ENCODE results near the gene PTH1R.
A peak's percentile ranks its signal among the peaks of the same experiment; 100 is the strongest.

PTH1R gene

DNA sequence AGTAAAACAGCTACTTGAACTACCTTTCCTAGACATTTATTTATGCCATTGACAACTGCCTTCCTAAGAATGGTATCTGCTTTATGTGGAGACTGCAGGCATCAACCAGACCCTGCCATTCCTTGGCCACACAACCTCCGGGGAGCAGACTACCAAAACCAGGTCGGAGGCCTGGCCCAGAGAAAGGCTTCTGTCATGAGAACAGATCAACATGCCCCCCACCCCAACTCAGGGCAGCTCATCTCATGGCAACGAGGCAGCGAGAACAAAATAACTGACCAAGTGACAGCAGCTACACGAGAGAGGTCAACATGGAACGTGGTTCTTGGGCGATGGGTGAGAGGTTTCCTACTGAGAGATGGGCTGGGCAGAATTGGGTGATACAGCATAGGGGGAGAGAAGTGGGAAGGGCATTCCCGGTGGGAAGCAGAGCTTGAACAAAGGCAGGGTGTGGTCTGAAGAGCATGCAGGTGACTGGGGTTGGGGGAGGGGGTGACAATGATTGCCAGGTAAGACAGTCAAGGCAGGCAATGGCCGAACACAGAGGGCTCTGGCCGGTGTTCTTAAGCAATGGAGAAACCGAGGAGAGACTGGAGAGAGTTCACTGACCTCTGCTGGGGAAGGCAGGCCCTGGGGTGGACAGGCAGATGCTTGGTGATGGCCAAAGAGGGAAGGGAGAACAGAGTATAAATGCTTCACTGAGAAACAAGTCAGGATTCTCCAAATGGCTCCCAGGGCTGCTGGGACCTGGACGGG is 65.1 kb downstream of the PTH1R start:
- peaks cover 58% of the 10 kb centered on the region for H3K4me1 Mint-ChIP-seq
- peak overlapping the region; percentile 1 for H3K4me3 Mint-ChIP-seq
- peaks cover 31% of the 10 kb centered on the region for H3K36me3 Mint-ChIP-seq
- ATAC-seq (ENCODE audit: low read depth) (no peak), DNase-seq (ENCODE audit: low spot score in 2 of 2) (no peak)
- H3K27me3 Mint-ChIP-seq: no peaks in the 10 kb centered on the region
- H3K27ac Mint-ChIP-seq: peak overlapping the region; percentile 78
- H3K9me3 Mint-ChIP-seq: no peaks in the 10 kb centered on the region

GRCh38 chr3:46943237-46944187 is 66.0 kb downstream of the PTH1R start:
- ATAC-seq (ENCODE audit: low read depth): no peak
- no peak for DNase-seq (ENCODE audit: low spot score in 2 of 2)
- Mint-ChIP-seq H3K36me3 (peaks cover 28% of the 10 kb centered on the region), H3K27me3 (no peaks in the 10 kb centered on the region), H3K4me3 (no peak overlapping the region), H3K9me3 (no peaks in the 10 kb centered on the region), H3K27ac (peak overlapping the region; percentile 78), H3K4me1 (peaks cover 59% of the 10 kb centered on the region)

- Mint-ChIP-seq H3K27ac (peak overlapping the region; percentile 55), H3K36me3 (peaks cover 25% of the 10 kb centered on the region), H3K27me3 (no peaks in the 10 kb centered on the region), H3K4me1 (peaks cover 59% of the 10 kb centered on the region), H3K9me3 (no peaks in the 10 kb centered on the region), H3K4me3 (no peak overlapping the region)
- ATAC-seq (ENCODE audit: low read depth) (no peak), DNase-seq (ENCODE audit: low spot score in 2 of 2) (no peak)
Observed at GRCh38 chr3:46944191-46944590, 66.7 kb downstream of the PTH1R start.

DNA sequence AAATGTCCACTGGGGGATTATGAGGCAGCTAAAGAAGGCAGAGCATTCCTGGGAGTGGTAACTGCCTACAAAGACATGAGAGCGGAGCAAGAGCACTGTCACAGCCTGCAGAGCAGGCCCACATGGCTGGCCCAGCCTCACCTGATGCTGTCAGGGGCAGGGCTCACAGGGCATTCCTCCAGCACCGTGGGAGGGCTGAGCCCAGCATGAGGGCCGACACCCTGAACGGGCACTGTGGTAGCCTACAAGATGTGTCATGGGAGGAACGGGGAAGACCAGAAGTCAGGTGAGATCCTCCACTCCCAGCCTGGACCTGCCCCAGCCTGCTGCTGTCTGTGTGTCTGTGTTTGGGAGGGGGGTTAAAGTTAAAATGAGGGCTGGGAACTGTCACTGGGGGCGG is 68.9 kb downstream of the PTH1R start:
- Mint-ChIP-seq H3K4me3 (no peak overlapping the region), H3K9me3 (no peaks in the 10 kb centered on the region), H3K4me1 (peaks cover 54% of the 10 kb centered on the region), H3K36me3 (peaks cover 18% of the 10 kb centered on the region), H3K27ac (peak overlapping the region; percentile 84), H3K27me3 (no peaks in the 10 kb centered on the region)
- DNase-seq (ENCODE audit: low spot score in 2 of 2) (no peak), ATAC-seq (ENCODE audit: low read depth) (no peak)

DNA sequence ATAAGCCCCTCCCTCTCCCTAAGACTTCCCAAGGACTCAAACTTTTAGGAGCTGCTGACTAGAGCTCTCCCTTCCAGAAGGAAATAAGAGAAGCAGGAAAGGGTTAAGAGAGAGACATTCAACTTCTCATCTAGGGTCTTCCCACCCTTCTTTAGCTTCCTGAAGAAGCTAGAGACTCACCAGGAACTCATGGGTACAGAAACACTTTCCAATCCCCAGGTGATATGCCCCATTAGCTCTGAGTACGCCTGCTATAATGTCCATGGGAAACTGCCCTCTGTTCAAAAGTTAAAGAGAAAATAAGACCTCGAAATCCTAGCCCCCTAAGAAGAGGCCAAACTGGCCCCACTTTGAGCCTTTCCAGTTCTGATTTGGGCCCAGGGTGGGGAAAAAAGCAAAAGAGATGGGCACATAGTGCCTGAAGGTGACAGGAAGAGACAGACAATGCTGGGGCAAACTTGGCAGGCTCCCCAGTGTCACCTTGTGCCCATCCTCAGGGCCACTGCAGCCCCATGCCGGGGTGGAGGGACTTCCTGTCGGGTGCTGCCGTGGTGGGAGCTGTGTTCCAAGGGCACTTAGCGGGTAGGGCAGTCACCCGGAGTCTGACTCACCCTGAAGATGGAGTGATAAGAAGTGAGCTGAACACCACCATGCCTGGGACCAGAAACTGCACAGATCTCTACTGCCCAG is 69.5 kb downstream of the PTH1R start:
- H3K27ac Mint-ChIP-seq: peak overlapping the region; percentile 84
- peak overlapping the region; percentile 21 for H3K4me3 Mint-ChIP-seq
- no peaks in the 10 kb centered on the region for H3K27me3 Mint-ChIP-seq
- ATAC-seq (ENCODE audit: low read depth): peak; percentile 10
- no peak for DNase-seq (ENCODE audit: low spot score in 2 of 2)
- H3K4me1 Mint-ChIP-seq: peaks cover 56% of the 10 kb centered on the region
- H3K36me3 Mint-ChIP-seq: peaks cover 18% of the 10 kb centered on the region
- H3K9me3 Mint-ChIP-seq: no peaks in the 10 kb centered on the region

DNA sequence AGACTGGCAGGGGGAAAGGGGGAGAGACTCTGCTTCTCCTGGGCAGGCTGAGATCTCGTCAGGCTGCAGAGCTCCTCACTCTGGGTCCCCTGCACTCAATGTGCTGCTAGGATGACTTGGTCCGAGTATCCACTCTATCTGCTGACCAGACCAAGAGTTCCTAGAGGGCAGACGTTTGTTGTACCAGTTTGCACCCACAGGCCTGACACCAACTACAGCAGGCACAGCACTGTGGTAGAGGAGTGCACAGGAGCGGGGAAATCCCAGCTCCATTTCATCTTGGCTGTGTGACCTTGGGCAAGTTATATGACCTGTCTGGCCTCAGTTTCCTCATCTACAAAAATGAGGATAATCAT is 70.0 kb downstream of the PTH1R start:
- peaks cover 17% of the 10 kb centered on the region for H3K36me3 Mint-ChIP-seq
- peaks cover 59% of the 10 kb centered on the region for H3K4me1 Mint-ChIP-seq
- H3K4me3 Mint-ChIP-seq: peak overlapping the region; percentile 54
- ATAC-seq (ENCODE audit: low read depth) (no peak), DNase-seq (ENCODE audit: low spot score in 2 of 2) (no peak)
- H3K9me3 Mint-ChIP-seq: no peaks in the 10 kb centered on the region
- no peaks in the 10 kb centered on the region for H3K27me3 Mint-ChIP-seq
- peak overlapping the region; percentile 84 for H3K27ac Mint-ChIP-seq

DNA sequence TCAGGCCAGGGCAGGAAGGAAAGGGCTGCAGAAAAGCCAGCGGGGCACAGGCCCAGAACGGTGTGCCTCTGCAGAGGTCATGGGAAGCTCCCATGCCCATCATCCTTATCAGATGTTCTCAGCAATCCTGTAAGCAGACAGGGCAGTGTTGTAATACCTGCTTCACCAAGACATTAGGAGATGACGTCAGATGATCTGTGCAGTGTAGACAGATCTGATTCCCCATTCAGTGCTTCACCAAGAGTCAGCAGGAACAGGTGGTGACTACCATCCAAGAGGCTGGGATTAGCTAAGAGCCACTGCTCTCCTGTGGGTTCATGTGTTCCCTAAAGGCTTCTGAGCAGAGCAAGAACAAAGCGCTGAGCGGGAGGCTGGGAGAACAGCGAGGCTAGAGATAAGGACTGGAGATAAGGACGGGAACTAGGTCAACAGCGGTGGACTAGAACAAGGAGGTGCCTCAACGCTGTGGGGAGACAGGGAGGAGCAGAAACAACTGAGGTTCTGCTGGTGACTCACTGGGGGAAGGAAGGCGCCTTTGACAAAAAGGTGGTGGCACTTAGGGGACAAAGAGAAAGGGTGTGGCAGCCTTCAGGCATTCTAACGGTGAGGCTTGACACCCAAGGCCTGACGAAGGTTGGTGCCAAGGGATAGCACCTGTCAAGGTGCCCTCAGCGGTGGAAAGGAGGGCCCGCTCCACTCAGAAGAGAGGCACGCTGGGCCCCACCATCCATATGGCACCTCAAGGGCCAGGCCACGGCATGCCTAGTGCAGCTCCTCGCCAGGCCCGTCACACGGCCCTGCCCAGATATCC is 70.7 kb downstream of the PTH1R start:
- Mint-ChIP-seq H3K9me3 (no peaks in the 10 kb centered on the region), H3K4me1 (peaks cover 60% of the 10 kb centered on the region), H3K27ac (peak overlapping the region; percentile 84), H3K4me3 (peak overlapping the region; percentile 54), H3K27me3 (no peaks in the 10 kb centered on the region), H3K36me3 (peaks cover 14% of the 10 kb centered on the region)
- DNase-seq (ENCODE audit: low spot score in 2 of 2) (no peak), ATAC-seq (ENCODE audit: low read depth) (no peak)

DNA sequence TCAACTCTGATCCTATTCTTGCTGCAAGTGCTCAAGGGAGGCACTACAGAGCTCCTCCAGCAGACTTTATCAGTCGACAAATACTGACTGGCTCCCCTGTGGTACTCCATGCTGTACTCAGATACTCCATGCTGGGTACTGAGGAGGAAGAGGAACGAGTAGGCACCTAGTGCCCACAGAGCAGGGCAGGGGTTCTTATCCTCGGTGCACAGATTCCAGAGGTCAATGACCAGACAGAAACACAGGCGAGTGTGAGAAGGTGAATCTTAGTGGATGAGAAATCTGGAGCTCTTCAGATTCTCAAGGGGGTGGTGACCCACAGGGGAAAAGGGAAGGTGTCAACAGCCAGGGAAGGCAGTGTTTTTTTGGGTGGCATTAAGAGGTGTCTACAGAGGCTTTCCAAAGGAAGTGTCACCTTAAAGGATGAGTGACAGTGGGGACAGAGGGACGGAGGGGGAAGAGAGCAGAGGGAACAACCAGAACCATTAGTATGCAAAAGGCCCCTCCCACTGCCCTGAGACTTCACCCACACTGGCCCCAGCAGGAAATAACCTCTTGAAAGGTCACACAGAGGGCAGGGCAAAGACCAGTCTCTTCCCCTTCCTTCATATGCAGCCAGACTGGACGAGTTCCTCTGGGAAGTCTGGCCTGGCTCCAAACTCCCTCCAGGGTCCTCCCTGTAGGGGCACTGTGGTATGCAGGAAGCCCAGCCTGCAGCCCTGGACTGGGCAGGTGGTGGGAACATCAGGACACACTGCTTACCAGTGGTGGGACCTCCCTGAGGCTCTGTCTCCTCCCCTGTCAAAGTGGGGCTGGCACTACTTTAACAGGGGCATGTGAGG is 71.5 kb downstream of the PTH1R start:
- H3K4me1 Mint-ChIP-seq: peaks cover 69% of the 10 kb centered on the region
- H3K27me3 Mint-ChIP-seq: no peaks in the 10 kb centered on the region
- H3K27ac Mint-ChIP-seq: peak overlapping the region; percentile 84
- peaks cover 14% of the 10 kb centered on the region for H3K36me3 Mint-ChIP-seq
- ATAC-seq (ENCODE audit: low read depth) (no peak), DNase-seq (ENCODE audit: low spot score in 2 of 2) (no peak)
- peak overlapping the region; percentile 12 for H3K4me3 Mint-ChIP-seq
- no peaks in the 10 kb centered on the region for H3K9me3 Mint-ChIP-seq

DNA sequence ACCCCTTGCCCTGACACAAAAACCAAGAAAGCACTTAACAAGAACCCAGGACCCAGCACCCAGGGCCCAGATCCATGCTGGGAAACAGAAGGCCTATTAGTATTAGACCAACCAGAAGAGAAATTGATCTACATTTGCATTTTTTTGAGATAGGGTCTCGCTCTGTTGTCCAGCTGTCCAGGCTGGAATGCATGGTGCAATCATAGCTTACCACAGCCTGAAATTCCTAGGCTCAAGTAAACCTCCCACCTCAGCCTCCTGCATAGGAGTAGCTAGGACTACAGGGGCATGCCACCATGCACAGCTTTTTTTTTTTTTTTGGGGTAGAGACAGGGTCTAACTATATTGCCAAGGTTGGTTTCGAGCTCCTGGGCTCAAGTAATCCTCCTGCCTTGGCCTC is 72.7 kb downstream of the PTH1R start:
- peaks cover 13% of the 10 kb centered on the region for H3K36me3 Mint-ChIP-seq
- peaks cover 68% of the 10 kb centered on the region for H3K4me1 Mint-ChIP-seq
- no peaks in the 10 kb centered on the region for H3K27me3 Mint-ChIP-seq
- no peak overlapping the region for H3K27ac Mint-ChIP-seq
- DNase-seq (ENCODE audit: low spot score in 2 of 2) (no peak), ATAC-seq (ENCODE audit: low read depth) (no peak)
- peak overlapping the region; percentile 49 for H3K4me3 Mint-ChIP-seq
- H3K9me3 Mint-ChIP-seq: no peaks in the 10 kb centered on the region

DNA sequence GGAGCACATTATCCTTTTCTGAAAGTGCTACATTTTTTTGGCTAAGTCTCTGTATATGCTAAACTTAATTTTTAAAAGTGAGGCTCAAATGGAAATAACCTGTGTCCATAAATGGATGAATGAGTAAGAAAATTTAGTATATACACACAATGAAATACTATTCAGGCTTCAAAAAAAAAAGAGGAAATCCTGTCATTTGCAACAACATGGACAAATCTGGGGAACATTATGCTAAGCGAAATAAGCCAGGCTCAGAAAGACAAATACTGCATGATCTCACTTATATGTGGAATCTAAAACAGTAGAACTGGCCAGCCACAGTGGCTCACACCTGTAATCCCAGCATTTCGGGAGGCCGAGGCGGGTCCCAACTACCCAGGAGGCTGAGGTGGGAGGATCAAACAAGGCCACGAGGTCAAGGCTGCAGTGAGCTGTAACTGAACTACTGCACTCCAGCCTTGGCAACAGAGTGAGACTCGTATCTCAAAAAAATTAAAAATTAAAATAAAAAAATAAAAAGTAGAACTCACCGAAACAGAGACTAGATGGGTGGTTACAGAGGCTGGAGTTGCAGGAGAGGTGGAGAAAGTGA is 73.2 kb downstream of the PTH1R start:
- no peak overlapping the region for H3K4me3 Mint-ChIP-seq
- peaks cover 71% of the 10 kb centered on the region for H3K4me1 Mint-ChIP-seq
- H3K27me3 Mint-ChIP-seq: no peaks in the 10 kb centered on the region
- ATAC-seq (ENCODE audit: low read depth): no peak
- H3K36me3 Mint-ChIP-seq: peaks cover 11% of the 10 kb centered on the region
- no peak for DNase-seq (ENCODE audit: low spot score in 2 of 2)
- H3K27ac Mint-ChIP-seq: no peak overlapping the region
- no peaks in the 10 kb centered on the region for H3K9me3 Mint-ChIP-seq

DNA sequence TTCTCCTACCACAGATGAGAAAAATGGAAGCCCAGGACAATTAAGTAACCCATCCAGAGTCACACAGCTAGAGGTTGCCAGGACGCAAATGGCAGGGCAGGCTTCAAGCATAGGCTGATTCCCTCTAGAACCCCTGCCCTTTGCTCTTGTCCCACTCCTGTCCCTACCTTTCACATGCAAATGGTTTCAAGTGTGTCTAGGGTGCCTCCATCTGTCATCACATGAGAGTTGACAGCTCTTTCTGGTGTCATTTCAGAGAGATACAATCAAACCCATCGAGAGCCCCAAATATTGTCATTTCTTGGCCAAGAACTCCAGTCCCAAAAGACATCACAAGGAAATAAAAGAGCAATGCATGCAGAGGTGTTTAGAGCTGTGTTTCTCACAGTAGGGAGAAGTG is 75.3 kb downstream of the PTH1R start:
- no peak for DNase-seq (ENCODE audit: low spot score in 2 of 2)
- Mint-ChIP-seq H3K9me3 (no peaks in the 10 kb centered on the region), H3K27ac (peak overlapping the region; percentile 93), H3K27me3 (no peaks in the 10 kb centered on the region), H3K4me3 (peak overlapping the region; percentile 43), H3K36me3 (peaks cover 3% of the 10 kb centered on the region), H3K4me1 (peaks cover 62% of the 10 kb centered on the region)
- ATAC-seq (ENCODE audit: low read depth): no peak
